ENCODE data around the gene SEMA4A. TPM values are rescaled to one million over a fixed set of nuclear protein-coding genes. Genes with fewer than 3 reads are reported as not detected.

Gene SEMA4A
- total and polyA plus RNA-seq, 2 donors (not counting 1 experiment from before 2014, with no cell fraction given) = 0.27 to 0.99 TPM

DNA sequence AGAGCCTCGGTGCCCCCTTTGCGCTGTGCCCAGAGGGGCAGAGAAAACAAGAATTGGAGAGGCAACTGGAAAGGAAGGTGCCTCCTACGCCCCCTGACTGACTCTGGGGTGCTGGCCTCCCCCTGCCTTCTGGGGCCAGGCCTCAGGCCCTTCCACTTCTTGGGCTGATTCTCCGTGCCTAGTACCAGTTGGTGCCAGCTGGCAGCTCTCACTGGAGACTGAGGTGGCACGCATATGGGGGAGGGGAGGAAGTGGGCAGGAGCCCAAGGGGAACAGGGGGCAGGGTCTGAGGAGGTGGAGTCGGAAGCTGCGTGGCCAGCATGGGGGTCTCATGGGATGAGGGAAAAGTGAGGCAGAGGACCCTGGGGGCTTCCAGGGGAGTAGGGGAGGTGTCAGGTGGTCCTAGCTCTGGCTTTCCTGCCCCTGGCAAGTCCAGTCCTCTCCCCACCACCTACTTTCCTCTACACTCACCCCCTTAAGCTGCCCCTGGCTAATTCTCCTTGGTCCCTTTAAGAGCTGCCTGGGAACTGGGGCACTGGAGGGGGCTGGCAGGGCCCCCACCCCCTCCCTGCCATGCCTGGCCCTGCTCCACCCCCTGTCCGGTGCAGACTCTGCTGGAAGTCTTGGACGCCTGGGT is 6.5 kb upstream of the SEMA4A start:
- DNase-seq (ENCODE audit: low read depth in 2 of 2) = no peak
- no peak overlapping the region for H3K27ac ChIP-seq (ENCODE audit: insufficient read depth, low read length)
- H3K4me1 ChIP-seq (ENCODE audit: control insufficient read depth, extremely low read depth, insufficient read depth, low read length) = peaks cover 10% of the 10 kb centered on the region
- H3K36me3 ChIP-seq (ENCODE audit: control insufficient read depth, insufficient read depth, low read length) = no peaks in the 10 kb centered on the region
- H3K4me2 ChIP-seq (ENCODE audit: extremely low read depth, insufficient read depth, low read length) = peak overlapping the region; percentile 27
- H3K4me3 ChIP-seq (replicated peaks in 1 of 4; ENCODE audit: control extremely low read depth in 1 of 4, insufficient read depth in 1 of 4, low read depth in 3 of 4, low read length in 4 of 4) = no peak overlapping the region
- H3K9ac ChIP-seq (ENCODE audit: insufficient read depth, low read length) = no peak overlapping the region
- no peaks in the 10 kb centered on the region for H4K20me1 ChIP-seq (ENCODE audit: control insufficient read depth, extremely low read depth, insufficient read depth, low read length)
- H2AFZ ChIP-seq (ENCODE audit: low read length) = no peak overlapping the region
- TF ChIP-seq CTCF (conservative IDR thresholded peaks at IDR 0.05 in 1 of 2, IDR thresholded peaks at IDR 0.05 in 1 of 2; ENCODE audit: low read depth in 1 of 2, low read length in 2 of 2) (no peak), EZH2 (IDR thresholded peaks at IDR 0.05; ENCODE audit: low read length, missing control alignments) (no peak)
- no peaks in the 10 kb centered on the region for H3K9me3 ChIP-seq (ENCODE audit: control insufficient read depth, insufficient read depth, low read depth, low read length)
- H3K79me2 ChIP-seq (ENCODE audit: control insufficient read depth, insufficient read depth, low read length) = no peaks in the 10 kb centered on the region
- H3K27me3 ChIP-seq (ENCODE audit: control insufficient read depth, insufficient read depth, low read length) = peaks cover 7% of the 10 kb centered on the region

GRCh38 chr1:156148216-156148615 is 5.2 kb upstream of the SEMA4A start:
- no peak overlapping the region for H3K27ac ChIP-seq (ENCODE audit: insufficient read depth, low read length)
- DNase-seq (ENCODE audit: low read depth in 2 of 2) = no peak
- no peak overlapping the region for H3K4me2 ChIP-seq (ENCODE audit: extremely low read depth, insufficient read depth, low read length)
- peaks cover 10% of the 10 kb centered on the region for H3K4me1 ChIP-seq (ENCODE audit: control insufficient read depth, extremely low read depth, insufficient read depth, low read length)
- H3K9me3 ChIP-seq (ENCODE audit: control insufficient read depth, insufficient read depth, low read depth, low read length) = no peaks in the 10 kb centered on the region
- H3K9ac ChIP-seq (ENCODE audit: insufficient read depth, low read length) = no peak overlapping the region
- no peak overlapping the region for H3K4me3 ChIP-seq (replicated peaks in 1 of 4; ENCODE audit: control extremely low read depth in 1 of 4, insufficient read depth in 1 of 4, low read depth in 3 of 4, low read length in 4 of 4)
- no peaks in the 10 kb centered on the region for H3K36me3 ChIP-seq (ENCODE audit: control insufficient read depth, insufficient read depth, low read length)
- H4K20me1 ChIP-seq (ENCODE audit: control insufficient read depth, extremely low read depth, insufficient read depth, low read length) = no peaks in the 10 kb centered on the region
- no peaks in the 10 kb centered on the region for H3K79me2 ChIP-seq (ENCODE audit: control insufficient read depth, insufficient read depth, low read length)
- H2AFZ ChIP-seq (ENCODE audit: low read length) = no peak overlapping the region
- TF ChIP-seq CTCF (conservative IDR thresholded peaks at IDR 0.05 in 1 of 2, IDR thresholded peaks at IDR 0.05 in 1 of 2; ENCODE audit: low read depth in 1 of 2, low read length in 2 of 2) = no peak
- TF ChIP-seq EZH2 (IDR thresholded peaks at IDR 0.05; ENCODE audit: low read length, missing control alignments) = no peak
- H3K27me3 ChIP-seq (ENCODE audit: control insufficient read depth, insufficient read depth, low read length) = peaks cover 7% of the 10 kb centered on the region

GRCh38 chr1:156149374-156150332 is 3.7 kb upstream of the SEMA4A start:
- Histone ChIP-seq H3K4me1 (ENCODE audit: control insufficient read depth, extremely low read depth, insufficient read depth, low read length) (peaks cover 7% of the 10 kb centered on the region), H2AFZ (ENCODE audit: low read length) (no peak overlapping the region), H3K27ac (ENCODE audit: insufficient read depth, low read length) (no peak overlapping the region), H3K4me2 (ENCODE audit: extremely low read depth, insufficient read depth, low read length) (no peak overlapping the region), H3K9ac (ENCODE audit: insufficient read depth, low read length) (no peak overlapping the region), H3K27me3 (ENCODE audit: control insufficient read depth, insufficient read depth, low read length) (peaks cover 7% of the 10 kb centered on the region), H3K9me3 (ENCODE audit: control insufficient read depth, insufficient read depth, low read depth, low read length) (no peaks in the 10 kb centered on the region), H3K36me3 (ENCODE audit: control insufficient read depth, insufficient read depth, low read length) (no peaks in the 10 kb centered on the region), H4K20me1 (ENCODE audit: control insufficient read depth, extremely low read depth, insufficient read depth, low read length) (no peaks in the 10 kb centered on the region), H3K4me3 (replicated peaks in 1 of 4; ENCODE audit: control extremely low read depth in 1 of 4, insufficient read depth in 1 of 4, low read depth in 3 of 4, low read length in 4 of 4) (no peak overlapping the region), H3K79me2 (ENCODE audit: control insufficient read depth, insufficient read depth, low read length) (no peaks in the 10 kb centered on the region)
- no peak for DNase-seq (ENCODE audit: low read depth in 2 of 2)
- TF ChIP-seq EZH2 (IDR thresholded peaks at IDR 0.05; ENCODE audit: low read length, missing control alignments) (no peak), CTCF (conservative IDR thresholded peaks at IDR 0.05 in 1 of 2, IDR thresholded peaks at IDR 0.05 in 1 of 2; ENCODE audit: low read depth in 1 of 2, low read length in 2 of 2) (no peak)
